ENCODE data around the gene CCR4. TPM values are rescaled to one million over a fixed set of nuclear protein-coding genes. Genes with fewer than 3 reads are reported as not detected.
A peak's percentile ranks its signal among the peaks of the same experiment; 100 is the strongest.

CCR4 gene
- total and polyA plus RNA-seq, 2 of the 8 experiments (the other 6 are each of a cell fraction or from before 2014, with no cell fraction given): 0.11 to 0.15 TPM

- FAIRE-seq (no peak), DNase-seq (ENCODE audit: low read depth in 1 of 2, low spot score in 2 of 2) (no peak)
- no peaks in the 10 kb centered on the region for H3K36me3 ChIP-seq (ENCODE audit: control insufficient read depth in 2 of 4, insufficient read depth in 4 of 4, low read length in 3 of 4)
- H2BK15ac ChIP-seq (ENCODE audit: low read length): 0 out of 2 replicates have a peak overlapping the region, but pooled peaks have one; percentile 29
- ChIA-PET POLR2A (ENCODE audit: partially characterized antibody) (interaction anchor here (1.0 to 1.1 kb wide), 2 partner anchors 57 to 58 kb away, joined by 3 read pairs; no protein-coding TSS in a partner anchor), CTCF (ENCODE audit: partially characterized antibody) (interaction anchor here (0.6 to 4.6 kb wide), 51 partner anchors 10 to 447 kb away, joined by 3 to 57 read pairs (median 4); no protein-coding TSS in a partner anchor)
- H4K8ac ChIP-seq (ENCODE audit: extremely low read depth, insufficient read depth, low read length): no peak overlapping the region
- no peak overlapping the region for H3K27ac ChIP-seq (ENCODE audit: low read depth, low read length)
- no peak overlapping the region for H4K5ac ChIP-seq (ENCODE audit: insufficient read length, low read depth, low read length)
- H4K20me1 ChIP-seq (replicated peaks in 1 of 2; ENCODE audit: control insufficient read depth in 1 of 2, insufficient read depth in 2 of 2, low read length in 2 of 2): no peaks in the 10 kb centered on the region
- no peak overlapping the region for H3K9ac ChIP-seq (replicated peaks in 1 of 4; ENCODE audit: extremely low read depth in 1 of 4, low read depth in 3 of 4, low read length in 3 of 4)
- no peaks in the 10 kb centered on the region for H3K79me2 ChIP-seq (ENCODE audit: control insufficient read depth in 1 of 2, insufficient read depth in 2 of 2, low read length in 2 of 2)
- no peaks in the 10 kb centered on the region for H3K79me1 ChIP-seq (ENCODE audit: low read depth, low read length)
- no peak overlapping the region for H3K18ac ChIP-seq (ENCODE audit: extremely low read depth, low read length)
- no peak overlapping the region for H2AK5ac ChIP-seq (ENCODE audit: low read depth, low read length)
- no peaks in the 10 kb centered on the region for H3K9me3 ChIP-seq (ENCODE audit: insufficient read depth in 2 of 2, low read depth in 1 of 2, low read length in 1 of 2)
- 82% methylated on average over 5 of the region's 5 CpGs; no CpG with 5 or more reads in 1 of the 2 experiments for WGBS, 2 experiments (ENCODE audit: extremely low coverage in 1 of 2, insufficient coverage in 1 of 2, insufficient read length in 1 of 2, insufficient replicate concordance in 2 of 2, low coverage in 1 of 2, low lambda C conversion rate in 2 of 2, missing lambda C conversion rate in 1 of 2)
- H2BK12ac ChIP-seq (ENCODE audit: low read depth, low read length): no peak overlapping the region; the same call in 1 of the 2 replicates
- peak overlapping the region; percentile 85; the same call in 1 of the 2 replicates for H2AFZ ChIP-seq (ENCODE audit: low read length)
- no peak overlapping the region for H2BK5ac ChIP-seq (ENCODE audit: low read depth, low read length)
- no peak overlapping the region for H2BK120ac ChIP-seq (replicated peaks; ENCODE audit: low read depth, low read length)
- no peak overlapping the region for H3K4ac ChIP-seq (replicated peaks; ENCODE audit: insufficient read length, low read depth, low read length)
- no peaks in the 10 kb centered on the region for H3K23me2 ChIP-seq (ENCODE audit: low read depth, low read length)
- no peak overlapping the region for H3K23ac ChIP-seq (ENCODE audit: insufficient read length)
- no peak overlapping the region for H3K4me3 ChIP-seq (ENCODE audit: extremely low read depth in 1 of 4, insufficient read depth in 2 of 4, low read depth in 3 of 4, low read length in 4 of 4)
- H3K56ac ChIP-seq (replicated peaks; ENCODE audit: insufficient read length, low read depth, low read length): no peak overlapping the region
- H3K4me1 ChIP-seq (replicated peaks in 1 of 4; ENCODE audit: control insufficient read depth in 3 of 4, insufficient read depth in 4 of 4, low read length in 3 of 4): peaks cover 0 to 4% (median 1%) of the 10 kb centered on the region in 4 experiments; a peak in 2 of 7 replicates
- H3K27me3 ChIP-seq (replicated peaks in 1 of 4; ENCODE audit: control insufficient read depth in 3 of 4, extremely low read depth in 1 of 4, insufficient read depth in 3 of 4, low read length in 3 of 4): no peaks in the 10 kb centered on the region
- no peak overlapping the region for H2BK20ac ChIP-seq (ENCODE audit: low read length)
- H3K14ac ChIP-seq (ENCODE audit: insufficient read length): no peak overlapping the region
- H4K91ac ChIP-seq (replicated peaks; ENCODE audit: insufficient read length, low read length): no peak overlapping the region
- H3K4me2 ChIP-seq (ENCODE audit: insufficient read depth in 1 of 2, low read depth in 2 of 2, low read length in 2 of 2): no peak overlapping the region
- TF ChIP-seq BCL11A (IDR thresholded peaks at IDR 0.05; ENCODE audit: low read depth in 2 of 2, low read length in 2 of 2): no peak
- no peak for TF ChIP-seq CEBPB (IDR thresholded peaks at IDR 0.05; ENCODE audit: low read depth, low read length)
- TF ChIP-seq ATF2 (IDR thresholded peaks at IDR 0.05; ENCODE audit: low read length): no peak
- TF ChIP-seq NRF1 (IDR thresholded peaks at IDR 0.05; ENCODE audit: low read depth, low read length): no peak
- no peak for TF ChIP-seq POLR2AphosphoS5 (IDR thresholded peaks at IDR 0.05; ENCODE audit: low read depth, low read length)
- no peak for TF ChIP-seq HDAC2 (IDR thresholded peaks at IDR 0.05; ENCODE audit: borderline replicate concordance in 1 of 2, low read depth in 2 of 2, low read length in 2 of 2)
- no peak for TF ChIP-seq JUN (IDR thresholded peaks at IDR 0.05; ENCODE audit: low read depth, low read length)
- TF ChIP-seq FOSL1 (IDR thresholded peaks at IDR 0.05; ENCODE audit: insufficient read depth, low read depth, low read length): no peak
- TF ChIP-seq POLR2A (IDR thresholded peaks at IDR 0.05; ENCODE audit: control extremely low read depth in 1 of 2, low read depth in 2 of 2, low read length in 2 of 2): no peak
- TF ChIP-seq YY1 (IDR thresholded peaks at IDR 0.05; ENCODE audit: low read depth, low read length): no peak
- no peak for TF ChIP-seq SP2 (IDR thresholded peaks at IDR 0.05; ENCODE audit: low read length)
Observed at GRCh38 chr3:32946973-32947788, 4.3 kb upstream of the CCR4 start.

Data from H1 (cell line).